ENCODE data around the gene NRP1. TPM values are rescaled to one million over a fixed set of nuclear protein-coding genes. Genes with fewer than 3 reads are reported as not detected.

Gene NRP1
- polyA plus RNA-seq, 1 of the 3 experiments (the other 2 are of a cell fraction): 129 TPM

DNA sequence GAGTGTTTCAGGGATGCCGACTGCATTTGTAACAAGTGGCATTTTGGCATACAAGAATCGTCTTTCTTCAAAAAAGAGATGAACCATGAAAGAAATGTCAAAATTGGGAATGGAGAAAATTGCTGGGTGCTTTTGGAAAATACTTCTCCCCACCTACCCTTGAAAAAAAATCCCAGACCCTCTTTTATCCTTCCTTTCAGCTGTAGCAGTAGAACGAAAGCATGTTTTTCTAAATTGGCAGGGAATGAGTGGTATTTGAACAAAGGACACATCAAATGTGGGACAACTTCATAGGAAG, 187.5 kb downstream of the NRP1 start (continued):
- TF ChIP-seq, protein P1, sequence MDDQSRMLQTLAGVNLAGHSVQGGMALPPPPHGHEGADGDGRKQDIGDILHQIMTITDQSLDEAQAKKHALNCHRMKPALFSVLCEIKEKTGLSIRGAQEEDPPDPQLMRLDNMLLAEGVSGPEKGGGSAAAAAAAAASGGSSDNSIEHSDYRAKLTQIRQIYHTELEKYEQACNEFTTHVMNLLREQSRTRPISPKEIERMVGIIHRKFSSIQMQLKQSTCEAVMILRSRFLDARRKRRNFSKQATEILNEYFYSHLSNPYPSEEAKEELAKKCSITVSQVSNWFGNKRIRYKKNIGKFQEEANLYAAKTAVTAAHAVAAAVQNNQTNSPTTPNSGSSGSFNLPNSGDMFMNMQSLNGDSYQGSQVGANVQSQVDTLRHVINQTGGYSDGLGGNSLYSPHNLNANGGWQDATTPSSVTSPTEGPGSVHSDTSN (IDR thresholded peaks at IDR 0.05): no peak
- TF ChIP-seq NFIC (IDR thresholded peaks at IDR 0.05; ENCODE audit: borderline replicate concordance) (no peak), YY1 (IDR thresholded peaks at IDR 0.05; ENCODE audit: low read depth) (no peak), EP300 (IDR thresholded peaks at IDR 0.05; ENCODE audit: borderline replicate concordance in 1 of 2, low read depth in 1 of 2, low read length in 1 of 2) (no peak), MEF2A (IDR thresholded peaks at IDR 0.05; ENCODE audit: borderline replicate concordance, low read depth) (no peak), GABPA (IDR thresholded peaks at IDR 0.05; ENCODE audit: low read depth) (no peak)

GRCh38 chr10:33146189-33147012, 188.1 kb downstream of the NRP1 start:
- ChIA-PET POLR2A (no interaction called here), CTCF (no interaction called here)
- 80% methylated on average over 10 of the region's 10 CpGs for WGBS (ENCODE audit: low lambda C conversion rate)
- Histone ChIP-seq H3K4me3 (ENCODE audit: low read depth in 2 of 2, low read length in 1 of 2) (no peak overlapping the region), H3K4me1 (ENCODE audit: control insufficient read depth in 1 of 2, insufficient read depth in 2 of 2, low read depth in 1 of 2, low read length in 1 of 2) (peaks cover 0 to 8% of the 10 kb centered on the region in 2 experiments; a peak in 1 of 4 replicates), H2AFZ (ENCODE audit: low read depth) (no peak overlapping the region), H3K9me3 (no peaks in the 10 kb centered on the region), H3F3A (replicated peaks; ENCODE audit: insufficient read depth) (peaks cover 4% of the 10 kb centered on the region), H3K4me2 (no peak overlapping the region), H3K9me2 (no peaks in the 10 kb centered on the region), H3K36me3 (replicated peaks in 1 of 2; ENCODE audit: control insufficient read depth in 1 of 2, insufficient read depth in 2 of 2, low read length in 1 of 2) (no peaks in the 10 kb centered on the region), H3K27me3 (ENCODE audit: insufficient read depth) (no peaks in the 10 kb centered on the region), H3K9ac (no peak overlapping the region), H3K79me2 (ENCODE audit: insufficient read depth) (no peaks in the 10 kb centered on the region), H4K20me1 (ENCODE audit: insufficient read depth) (no peaks in the 10 kb centered on the region), H3K27ac (ENCODE audit: low read depth in 2 of 2, low read length in 1 of 2) (no peak overlapping the region)
- no peak for DNase-seq
- TF ChIP-seq POLR2AphosphoS5 (IDR thresholded peaks at IDR 0.05; ENCODE audit: low read depth, low read length): no peak
- no peak for TF ChIP-seq CHD2 (IDR thresholded peaks at IDR 0.05; ENCODE audit: low read length, partially characterized antibody)
- TF ChIP-seq RCOR1 (IDR thresholded peaks at IDR 0.05; ENCODE audit: low read length): no peak
- TF ChIP-seq NRF1 (IDR thresholded peaks at IDR 0.05; ENCODE audit: low read depth, low read length): no peak
- no peak for TF ChIP-seq EP300 (IDR thresholded peaks at IDR 0.05; ENCODE audit: borderline replicate concordance in 1 of 2, low read depth in 1 of 2, low read length in 1 of 2)
- no peak for TF ChIP-seq RAD21 (IDR thresholded peaks at IDR 0.05; ENCODE audit: low read length)
- TF ChIP-seq GATA2 (CRISPR knock-in tag; IDR thresholded peaks at IDR 0.05): no peak
- no peak for TF ChIP-seq SIN3A (IDR thresholded peaks at IDR 0.05; ENCODE audit: borderline replicate concordance, low read depth, low read length)
- TF ChIP-seq, protein P1 (IDR thresholded peaks at IDR 0.05): no peak
- no peak for TF ChIP-seq MEF2A (IDR thresholded peaks at IDR 0.05; ENCODE audit: borderline replicate concordance, low read depth)
- TF ChIP-seq FOSL2 (IDR thresholded peaks at IDR 0.05; ENCODE audit: borderline replicate concordance, low read depth): no peak
- no peak for TF ChIP-seq GABPA (IDR thresholded peaks at IDR 0.05; ENCODE audit: low read depth)

All from SK-N-SH (cell line).